HepG2 (cell line): ENCODE measurements around the gene ZFHX3. TPM values are rescaled to one million over a fixed set of nuclear protein-coding genes. Genes with fewer than 3 reads are reported as not detected.

Source experiments
- ARHGAP35 ChIP-seq: sonication (generic); formaldehyde crosslinking; IDR thresholded peaks from 2 replicates; pipeline ENCODE4 v1.9.0; 2022; ENCODE audit warnings: mild to moderate bottlenecking, inconsistent platforms, moderate library complexity, missing genetic modification reagents, borderline replicate concordance
- CBX5 ChIP-seq: sonication (generic); formaldehyde crosslinking; IDR thresholded peaks from 2 replicates; pipeline ENCODE4 v1.4.0; 2020; ENCODE audit warnings: missing genetic modification reagents, borderline replicate concordance
- CHD2 ChIP-seq: IDR thresholded peaks from 2 replicates; pipeline ENCODE4 v1.6.1; 2011; ENCODE audit warnings: low read depth, low read length, improper control_type of control experiment
- FOXK2 ChIP-seq: fragments of 450-650 bp; IDR thresholded peaks from 2 replicates; pipeline ENCODE4 v1.6.1; 2016
- GLI4 ChIP-seq: sonication (generic); formaldehyde crosslinking; IDR thresholded peaks from 2 replicates; pipeline ENCODE4 v1.5.1; 2020; ENCODE audit warnings: missing genetic modification reagents, mild to moderate bottlenecking, moderate library complexity, borderline replicate concordance
- KLF11 ChIP-seq: IDR thresholded peaks from 2 replicates; pipeline ENCODE4 v1.6.1; 2016; ENCODE audit warnings: missing compliant biosample characterization
- MIER3 ChIP-seq: IDR thresholded peaks from 2 replicates; pipeline ENCODE4 v1.6.1; 2016; ENCODE audit warnings: missing compliant biosample characterization, borderline replicate concordance
- PLRG1 ChIP-seq: fragments of 450-650 bp; conservative IDR thresholded peaks from 2 replicates; pipeline ENCODE4 v1.6.1; 2016
- SMAD9 ChIP-seq: sonication (generic); formaldehyde crosslinking; IDR thresholded peaks from 2 replicates; pipeline ENCODE4 v1.5.1; 2020; ENCODE audit warnings: mild to moderate bottlenecking, missing genetic modification reagents
- SP140L ChIP-seq: sonication (generic); formaldehyde crosslinking; IDR thresholded peaks from 2 replicates; pipeline ENCODE4 v1.4.0; 2020; ENCODE audit warnings: missing genetic modification reagents, borderline replicate concordance
- SRF ChIP-seq: IDR thresholded peaks from 2 replicates; pipeline ENCODE4 v1.6.1; 2011; ENCODE audit warnings: mild to moderate bottlenecking, low read depth, low read length, moderate library complexity
- TCF7L2 ChIP-seq: IDR thresholded peaks from 2 replicates; pipeline ENCODE4 v1.6.1; 2011; ENCODE audit warnings: mild to moderate bottlenecking, low read depth, low read length, moderate library complexity
- ZNF670 ChIP-seq: sonication (generic); formaldehyde crosslinking; IDR thresholded peaks from 2 replicates; pipeline ENCODE4 v1.8.0; 2022; ENCODE audit warnings: mild to moderate bottlenecking, missing genetic modification reagents, borderline replicate concordance
- ZNF720 ChIP-seq: sonication (generic); formaldehyde crosslinking; IDR thresholded peaks from 2 replicates; pipeline ENCODE4 v1.4.0; 2020; ENCODE audit warnings: missing genetic modification reagents
- ZNF772 ChIP-seq: sonication (generic); formaldehyde crosslinking; IDR thresholded peaks from 2 replicates; pipeline ENCODE4 v1.5.0; 2020; ENCODE audit warnings: mild to moderate bottlenecking, missing genetic modification reagents
- ZNF891 ChIP-seq: sonication (generic); formaldehyde crosslinking; IDR thresholded peaks from 2 replicates; pipeline ENCODE4 v1.5.0; 2020; ENCODE audit warnings: mild to moderate bottlenecking, missing genetic modification reagents
- polyA plus RNA-seq, 8 experiments: library from polyadenylated mRNA; depleted of rRNA in 3 of 8; stranded (reverse) in 7 of 8; unstranded in 1 of 8; fragments of >200 nt; fragmentation: Illumina TruSeq in 4 of 8; extraction: Trizol in 4 of 8; gene quantifications; 2 replicates each; pipeline versions ENCODE4 v1.2.1 to v1.2.3, GENCODE V29; 2011 to 2016; ENCODE audit warnings: low read depth in 4 of 8, missing spikeins in 1 of 8, mixed read lengths in 1 of 8; ENCODE audit not compliant: insufficient read depth in 1 of 8
- total RNA-seq, 5 experiments: library from RNA; depleted of rRNA; stranded (reverse); fragments of >200 nt; fragmentation: Illumina TruSeq; extraction: Trizol; gene quantifications; 2 replicates each; pipeline ENCODE4 v1.2.3, GENCODE V29; 2016; ENCODE audit warnings: low read depth in 1 of 5
- TF ChIP-seq, protein P1 (sequence below): fragments of 450-650 bp; IDR thresholded peaks from 2 replicates; pipeline ENCODE4 v1.6.1; 2017
- TF ChIP-seq, protein P2 (sequence below): sonication (generic); formaldehyde crosslinking; IDR thresholded peaks from 2 replicates; pipeline ENCODE4; 2020; ENCODE audit warnings: missing genetic modification reagents, mild to moderate bottlenecking, borderline replicate concordance
- TF ChIP-seq, protein P3 (sequence below): sonication (generic); formaldehyde crosslinking; IDR thresholded peaks from 2 replicates; pipeline ENCODE4 v1.4.0; 2020; ENCODE audit warnings: mild to moderate bottlenecking, missing genetic modification reagents, borderline replicate concordance
- TF ChIP-seq, protein P4 (sequence below): IDR thresholded peaks from 2 replicates; pipeline ENCODE4 v1.6.1; 2018; ENCODE audit warnings: missing genetic modification reagents, mild to moderate bottlenecking, missing compliant biosample characterization

Gene ZFHX3
- total and polyA plus RNA-seq, 2 of the 13 experiments (the other 11 are each of a cell fraction or from before 2014, with no cell fraction given), result 5.0 to 6.0 TPM

DNA sequence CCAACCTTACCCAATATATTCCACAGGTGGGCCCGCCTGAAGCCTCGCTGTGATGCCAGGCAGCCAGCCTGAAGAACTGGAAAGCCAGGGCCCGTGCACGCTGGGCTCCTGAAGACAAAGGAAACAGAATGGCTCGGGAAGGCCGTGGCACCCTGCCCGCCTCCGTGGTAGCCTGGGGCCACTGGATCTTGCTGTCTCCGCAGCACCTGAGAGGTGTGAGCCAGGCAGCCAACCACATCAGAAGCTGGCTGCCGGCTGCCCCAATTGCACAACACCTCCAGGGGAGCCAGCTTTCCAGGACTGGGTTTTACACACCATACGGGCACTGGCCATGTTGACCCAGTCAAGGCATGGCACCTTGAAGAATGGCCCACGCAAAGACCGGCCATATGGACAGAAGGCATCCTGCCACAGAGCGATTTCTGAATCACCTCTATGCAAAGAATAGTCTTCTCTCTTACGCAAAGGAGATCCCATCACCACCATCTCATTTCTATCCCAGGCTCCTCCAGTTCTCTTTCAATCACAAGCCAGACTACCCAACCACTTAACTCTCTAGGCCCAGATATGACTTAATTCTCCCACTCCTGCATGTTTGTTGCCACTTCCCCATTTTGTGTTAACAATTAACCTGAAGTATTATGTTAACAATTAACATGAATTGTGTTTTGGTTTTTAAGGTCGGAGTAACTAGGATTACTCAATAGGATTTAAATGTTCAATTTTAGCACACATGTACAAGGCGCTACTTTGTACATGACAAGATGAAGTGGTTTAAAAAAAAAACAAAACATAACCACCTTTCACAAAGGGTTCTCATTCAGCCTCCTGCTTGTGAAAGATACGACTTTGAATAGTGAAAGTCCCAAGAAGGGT is 32.1 kb downstream of the ZFHX3 start (continued):
- TF ChIP-seq SRF (no peak), ZNF670 (CRISPR knock-in tag) (no peak), PLRG1 (no peak), GLI4 (no peak), SMAD9 (CRISPR knock-in tag) (no peak), ZNF720 (CRISPR knock-in tag) (no peak), CBX5 (peak; percentile 93; the same call in 1 of the 2 replicates), TCF7L2 (no peak), ZNF891 (CRISPR knock-in tag) (no peak), MIER3 (CRISPR knock-in tag) (no peak), CHD2 (no peak), ARHGAP35 (CRISPR knock-in tag) (no peak), SP140L (CRISPR knock-in tag) (no peak), ZNF772 (CRISPR knock-in tag) (0 out of 2 replicates have a peak, but pooled peaks have one; percentile 24), KLF11 (CRISPR knock-in tag) (no peak), FOXK2 (no peak)
- TF ChIP-seq, protein P1, sequence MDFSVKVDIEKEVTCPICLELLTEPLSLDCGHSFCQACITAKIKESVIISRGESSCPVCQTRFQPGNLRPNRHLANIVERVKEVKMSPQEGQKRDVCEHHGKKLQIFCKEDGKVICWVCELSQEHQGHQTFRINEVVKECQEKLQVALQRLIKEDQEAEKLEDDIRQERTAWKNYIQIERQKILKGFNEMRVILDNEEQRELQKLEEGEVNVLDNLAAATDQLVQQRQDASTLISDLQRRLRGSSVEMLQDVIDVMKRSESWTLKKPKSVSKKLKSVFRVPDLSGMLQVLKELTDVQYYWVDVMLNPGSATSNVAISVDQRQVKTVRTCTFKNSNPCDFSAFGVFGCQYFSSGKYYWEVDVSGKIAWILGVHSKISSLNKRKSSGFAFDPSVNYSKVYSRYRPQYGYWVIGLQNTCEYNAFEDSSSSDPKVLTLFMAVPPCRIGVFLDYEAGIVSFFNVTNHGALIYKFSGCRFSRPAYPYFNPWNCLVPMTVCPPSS, result no peak
- TF ChIP-seq, protein P2, sequence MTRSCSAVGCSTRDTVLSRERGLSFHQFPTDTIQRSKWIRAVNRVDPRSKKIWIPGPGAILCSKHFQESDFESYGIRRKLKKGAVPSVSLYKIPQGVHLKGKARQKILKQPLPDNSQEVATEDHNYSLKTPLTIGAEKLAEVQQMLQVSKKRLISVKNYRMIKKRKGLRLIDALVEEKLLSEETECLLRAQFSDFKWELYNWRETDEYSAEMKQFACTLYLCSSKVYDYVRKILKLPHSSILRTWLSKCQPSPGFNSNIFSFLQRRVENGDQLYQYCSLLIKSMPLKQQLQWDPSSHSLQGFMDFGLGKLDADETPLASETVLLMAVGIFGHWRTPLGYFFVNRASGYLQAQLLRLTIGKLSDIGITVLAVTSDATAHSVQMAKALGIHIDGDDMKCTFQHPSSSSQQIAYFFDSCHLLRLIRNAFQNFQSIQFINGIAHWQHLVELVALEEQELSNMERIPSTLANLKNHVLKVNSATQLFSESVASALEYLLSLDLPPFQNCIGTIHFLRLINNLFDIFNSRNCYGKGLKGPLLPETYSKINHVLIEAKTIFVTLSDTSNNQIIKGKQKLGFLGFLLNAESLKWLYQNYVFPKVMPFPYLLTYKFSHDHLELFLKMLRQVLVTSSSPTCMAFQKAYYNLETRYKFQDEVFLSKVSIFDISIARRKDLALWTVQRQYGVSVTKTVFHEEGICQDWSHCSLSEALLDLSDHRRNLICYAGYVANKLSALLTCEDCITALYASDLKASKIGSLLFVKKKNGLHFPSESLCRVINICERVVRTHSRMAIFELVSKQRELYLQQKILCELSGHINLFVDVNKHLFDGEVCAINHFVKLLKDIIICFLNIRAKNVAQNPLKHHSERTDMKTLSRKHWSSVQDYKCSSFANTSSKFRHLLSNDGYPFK (CRISPR knock-in tag), result 0 out of 2 replicates have a peak, but pooled peaks have one; percentile 51
- TF ChIP-seq, protein P3, sequence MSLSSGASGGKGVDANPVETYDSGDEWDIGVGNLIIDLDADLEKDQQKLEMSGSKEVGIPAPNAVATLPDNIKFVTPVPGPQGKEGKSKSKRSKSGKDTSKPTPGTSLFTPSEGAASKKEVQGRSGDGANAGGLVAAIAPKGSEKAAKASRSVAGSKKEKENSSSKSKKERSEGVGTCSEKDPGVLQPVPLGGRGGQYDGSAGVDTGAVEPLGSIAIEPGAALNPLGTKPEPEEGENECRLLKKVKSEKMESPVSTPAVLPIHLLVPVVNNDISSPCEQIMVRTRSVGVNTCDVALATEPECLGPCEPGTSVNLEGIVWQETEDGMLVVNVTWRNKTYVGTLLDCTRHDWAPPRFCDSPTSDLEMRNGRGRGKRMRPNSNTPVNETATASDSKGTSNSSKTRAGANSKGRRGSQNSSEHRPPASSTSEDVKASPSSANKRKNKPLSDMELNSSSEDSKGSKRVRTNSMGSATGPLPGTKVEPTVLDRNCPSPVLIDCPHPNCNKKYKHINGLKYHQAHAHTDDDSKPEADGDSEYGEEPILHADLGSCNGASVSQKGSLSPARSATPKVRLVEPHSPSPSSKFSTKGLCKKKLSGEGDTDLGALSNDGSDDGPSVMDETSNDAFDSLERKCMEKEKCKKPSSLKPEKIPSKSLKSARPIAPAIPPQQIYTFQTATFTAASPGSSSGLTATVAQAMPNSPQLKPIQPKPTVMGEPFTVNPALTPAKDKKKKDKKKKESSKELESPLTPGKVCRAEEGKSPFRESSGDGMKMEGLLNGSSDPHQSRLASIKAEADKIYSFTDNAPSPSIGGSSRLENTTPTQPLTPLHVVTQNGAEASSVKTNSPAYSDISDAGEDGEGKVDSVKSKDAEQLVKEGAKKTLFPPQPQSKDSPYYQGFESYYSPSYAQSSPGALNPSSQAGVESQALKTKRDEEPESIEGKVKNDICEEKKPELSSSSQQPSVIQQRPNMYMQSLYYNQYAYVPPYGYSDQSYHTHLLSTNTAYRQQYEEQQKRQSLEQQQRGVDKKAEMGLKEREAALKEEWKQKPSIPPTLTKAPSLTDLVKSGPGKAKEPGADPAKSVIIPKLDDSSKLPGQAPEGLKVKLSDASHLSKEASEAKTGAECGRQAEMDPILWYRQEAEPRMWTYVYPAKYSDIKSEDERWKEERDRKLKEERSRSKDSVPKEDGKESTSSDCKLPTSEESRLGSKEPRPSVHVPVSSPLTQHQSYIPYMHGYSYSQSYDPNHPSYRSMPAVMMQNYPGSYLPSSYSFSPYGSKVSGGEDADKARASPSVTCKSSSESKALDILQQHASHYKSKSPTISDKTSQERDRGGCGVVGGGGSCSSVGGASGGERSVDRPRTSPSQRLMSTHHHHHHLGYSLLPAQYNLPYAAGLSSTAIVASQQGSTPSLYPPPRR (CRISPR knock-in tag), result peak; percentile 69
- TF ChIP-seq, protein P4, sequence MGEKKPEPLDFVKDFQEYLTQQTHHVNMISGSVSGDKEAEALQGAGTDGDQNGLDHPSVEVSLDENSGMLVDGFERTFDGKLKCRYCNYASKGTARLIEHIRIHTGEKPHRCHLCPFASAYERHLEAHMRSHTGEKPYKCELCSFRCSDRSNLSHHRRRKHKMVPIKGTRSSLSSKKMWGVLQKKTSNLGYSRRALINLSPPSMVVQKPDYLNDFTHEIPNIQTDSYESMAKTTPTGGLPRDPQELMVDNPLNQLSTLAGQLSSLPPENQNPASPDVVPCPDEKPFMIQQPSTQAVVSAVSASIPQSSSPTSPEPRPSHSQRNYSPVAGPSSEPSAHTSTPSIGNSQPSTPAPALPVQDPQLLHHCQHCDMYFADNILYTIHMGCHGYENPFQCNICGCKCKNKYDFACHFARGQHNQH (CRISPR knock-in tag), result peak; percentile 21; the same call in 1 of the 2 replicates
